Measurements from ENCODE around the gene AMACR. TPM values are rescaled to one million over a fixed set of nuclear protein-coding genes. Genes with fewer than 3 reads are reported as not detected.

The AMACR gene
- total and polyA plus RNA-seq, 9 of the 15 experiments (the other 6 are each of a cell fraction or from before 2014, with no cell fraction given) = 0.72 to 4.6 (median 4.0) TPM

DNA sequence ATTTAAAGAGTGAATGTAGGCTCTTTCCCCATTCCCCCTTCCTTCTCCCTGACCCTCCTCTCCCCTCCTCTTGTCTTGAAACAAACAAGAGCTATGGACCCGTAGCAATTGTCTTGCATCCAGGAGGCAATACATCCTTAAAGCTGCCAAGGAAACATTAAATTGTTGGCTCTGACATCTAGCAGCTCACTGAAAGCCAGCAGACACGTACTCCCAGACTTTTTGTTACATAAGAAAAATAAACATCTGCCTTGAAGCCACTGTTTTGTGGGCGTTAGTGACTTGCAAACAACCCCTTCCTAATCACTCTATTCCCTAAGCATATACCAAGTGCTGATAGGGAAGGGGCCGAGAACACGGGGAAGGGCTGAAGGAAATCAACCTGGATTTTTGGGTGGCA, 32.0 kb downstream of the AMACR start:
- H3K4me3 ChIP-seq = no peak overlapping the region
- intact Hi-C loops (cut with micrococcal nuclease) = no loop called here
- WGBS (ENCODE audit: insufficient coverage, low coverage, missing lambda C conversion rate) = 0% methylated on average over 5 of the region's 5 CpGs
- FAIRE-seq = no peak
- H2AFZ ChIP-seq (ENCODE audit: low read depth, low read length) = no peak overlapping the region
- H3K9me1 ChIP-seq (ENCODE audit: control insufficient read depth, insufficient read depth, low read length) = no peaks in the 10 kb centered on the region
- no TSS peak for BruUV-seq (replicated peaks)
- no peaks in the 10 kb centered on the region for H3K9me3 ChIP-seq (replicated peaks; ENCODE audit: control insufficient read depth, insufficient read depth, low read depth, low read length)
- DNase-seq (ENCODE audit: extremely low read depth in 1 of 4, low spot score in 3 of 4) = no peak
- H4K20me1 ChIP-seq (replicated peaks; ENCODE audit: control insufficient read depth, insufficient read depth, low read length) = no peaks in the 10 kb centered on the region
- H3K79me2 ChIP-seq (ENCODE audit: control insufficient read depth, insufficient read depth, low read length) = no peaks in the 10 kb centered on the region
- H3K4me1 ChIP-seq (replicated peaks in 1 of 2; ENCODE audit: control insufficient read depth in 2 of 2, insufficient read depth in 2 of 2, low read length in 2 of 2) = no peaks in the 10 kb centered on the region
- peaks cover 8 to 22% of the 10 kb centered on the region in 2 experiments for H3K27me3 ChIP-seq (ENCODE audit: control insufficient read depth in 2 of 2, insufficient read depth in 2 of 2, low read length in 2 of 2)
- H3K9ac ChIP-seq (ENCODE audit: insufficient read depth in 1 of 2, low read depth in 2 of 2, low read length in 2 of 2) = no peak overlapping the region
- CTCF ChIA-PET (ENCODE audit: low intra/inter-chr PET ratio) = no interaction called here
- POLR2A ChIA-PET = interaction anchor here (0.6 to 1.2 kb wide), 3 partner anchors 13 to 24 kb away, joined by 3 read pairs; no protein-coding TSS in a partner anchor
- no peaks in the 10 kb centered on the region for H3K36me3 ChIP-seq (ENCODE audit: control insufficient read depth, insufficient read depth, low read length)
- no peak overlapping the region for H3K4me2 ChIP-seq (ENCODE audit: insufficient read depth, low read length)
- in situ Hi-C loops (cut with MboI) = no loop called here
- ATAC-seq = no peak
- H3K27ac ChIP-seq (ENCODE audit: extremely low read depth, low read depth, low read length) = no peak overlapping the region
- TF ChIP-seq ZNF696 (CRISPR knock-in tag; conservative IDR thresholded peaks at IDR 0.05) = no peak
- no peak for TF ChIP-seq NCOA2 (IDR thresholded peaks at IDR 0.05; ENCODE audit: partially characterized antibody in 2 of 2)
- TF ChIP-seq DNMT1 (IDR thresholded peaks at IDR 0.05) = no peak
- TF ChIP-seq NFYB (IDR thresholded peaks at IDR 0.05; ENCODE audit: extremely low read depth, insufficient read length) = no peak
- TF ChIP-seq BRF1 (IDR thresholded peaks at IDR 0.05; ENCODE audit: borderline replicate concordance, extremely low read depth, insufficient read length) = no peak
- TF ChIP-seq, protein P1, sequence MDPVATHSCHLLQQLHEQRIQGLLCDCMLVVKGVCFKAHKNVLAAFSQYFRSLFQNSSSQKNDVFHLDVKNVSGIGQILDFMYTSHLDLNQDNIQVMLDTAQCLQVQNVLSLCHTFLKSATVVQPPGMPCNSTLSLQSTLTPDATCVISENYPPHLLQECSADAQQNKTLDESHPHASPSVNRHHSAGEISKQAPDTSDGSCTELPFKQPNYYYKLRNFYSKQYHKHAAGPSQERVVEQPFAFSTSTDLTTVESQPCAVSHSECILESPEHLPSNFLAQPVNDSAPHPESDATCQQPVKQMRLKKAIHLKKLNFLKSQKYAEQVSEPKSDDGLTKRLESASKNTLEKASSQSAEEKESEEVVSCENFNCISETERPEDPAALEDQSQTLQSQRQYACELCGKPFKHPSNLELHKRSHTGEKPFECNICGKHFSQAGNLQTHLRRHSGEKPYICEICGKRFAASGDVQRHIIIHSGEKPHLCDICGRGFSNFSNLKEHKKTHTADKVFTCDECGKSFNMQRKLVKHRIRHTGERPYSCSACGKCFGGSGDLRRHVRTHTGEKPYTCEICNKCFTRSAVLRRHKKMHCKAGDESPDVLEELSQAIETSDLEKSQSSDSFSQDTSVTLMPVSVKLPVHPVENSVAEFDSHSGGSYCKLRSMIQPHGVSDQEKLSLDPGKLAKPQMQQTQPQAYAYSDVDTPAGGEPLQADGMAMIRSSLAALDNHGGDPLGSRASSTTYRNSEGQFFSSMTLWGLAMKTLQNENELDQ (CRISPR knock-in tag; IDR thresholded peaks at IDR 0.05; ENCODE audit: borderline replicate concordance) = no peak
- TF ChIP-seq MEF2A (IDR thresholded peaks at IDR 0.05; ENCODE audit: control insufficient read depth, low read depth, low read length) = no peak
- TF ChIP-seq, protein P2, sequence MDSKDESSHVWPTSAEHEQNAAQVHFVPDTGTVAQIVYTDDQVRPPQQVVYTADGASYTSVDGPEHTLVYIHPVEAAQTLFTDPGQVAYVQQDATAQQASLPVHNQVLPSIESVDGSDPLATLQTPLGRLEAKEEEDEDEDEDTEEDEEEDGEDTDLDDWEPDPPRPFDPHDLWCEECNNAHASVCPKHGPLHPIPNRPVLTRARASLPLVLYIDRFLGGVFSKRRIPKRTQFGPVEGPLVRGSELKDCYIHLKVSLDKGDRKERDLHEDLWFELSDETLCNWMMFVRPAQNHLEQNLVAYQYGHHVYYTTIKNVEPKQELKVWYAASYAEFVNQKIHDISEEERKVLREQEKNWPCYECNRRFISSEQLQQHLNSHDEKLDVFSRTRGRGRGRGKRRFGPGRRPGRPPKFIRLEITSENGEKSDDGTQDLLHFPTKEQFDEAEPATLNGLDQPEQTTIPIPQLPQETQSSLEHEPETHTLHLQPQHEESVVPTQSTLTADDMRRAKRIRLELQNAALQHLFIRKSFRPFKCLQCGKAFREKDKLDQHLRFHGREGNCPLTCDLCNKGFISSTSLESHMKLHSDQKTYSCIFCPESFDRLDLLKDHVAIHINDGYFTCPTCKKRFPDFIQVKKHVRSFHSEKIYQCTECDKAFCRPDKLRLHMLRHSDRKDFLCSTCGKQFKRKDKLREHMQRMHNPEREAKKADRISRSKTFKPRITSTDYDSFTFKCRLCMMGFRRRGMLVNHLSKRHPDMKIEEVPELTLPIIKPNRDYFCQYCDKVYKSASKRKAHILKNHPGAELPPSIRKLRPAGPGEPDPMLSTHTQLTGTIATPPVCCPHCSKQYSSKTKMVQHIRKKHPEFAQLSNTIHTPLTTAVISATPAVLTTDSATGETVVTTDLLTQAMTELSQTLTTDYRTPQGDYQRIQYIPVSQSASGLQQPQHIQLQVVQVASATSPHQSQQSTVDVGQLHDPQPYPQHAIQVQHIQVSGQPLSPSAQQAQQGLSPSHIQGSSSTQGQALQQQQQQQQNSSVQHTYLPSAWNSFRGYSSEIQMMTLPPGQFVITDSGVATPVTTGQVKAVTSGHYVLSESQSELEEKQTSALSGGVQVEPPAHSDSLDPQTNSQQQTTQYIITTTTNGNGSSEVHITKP (IDR thresholded peaks at IDR 0.05; ENCODE audit: partially characterized antibody) = no peak
- no peak for TF ChIP-seq KDM5B (IDR thresholded peaks at IDR 0.05; ENCODE audit: insufficient replicate concordance, low read depth, low read length)
- no peak for TF ChIP-seq NELFE (IDR thresholded peaks at IDR 0.05; ENCODE audit: insufficient read depth, insufficient read length)
- TF ChIP-seq, protein P3, sequence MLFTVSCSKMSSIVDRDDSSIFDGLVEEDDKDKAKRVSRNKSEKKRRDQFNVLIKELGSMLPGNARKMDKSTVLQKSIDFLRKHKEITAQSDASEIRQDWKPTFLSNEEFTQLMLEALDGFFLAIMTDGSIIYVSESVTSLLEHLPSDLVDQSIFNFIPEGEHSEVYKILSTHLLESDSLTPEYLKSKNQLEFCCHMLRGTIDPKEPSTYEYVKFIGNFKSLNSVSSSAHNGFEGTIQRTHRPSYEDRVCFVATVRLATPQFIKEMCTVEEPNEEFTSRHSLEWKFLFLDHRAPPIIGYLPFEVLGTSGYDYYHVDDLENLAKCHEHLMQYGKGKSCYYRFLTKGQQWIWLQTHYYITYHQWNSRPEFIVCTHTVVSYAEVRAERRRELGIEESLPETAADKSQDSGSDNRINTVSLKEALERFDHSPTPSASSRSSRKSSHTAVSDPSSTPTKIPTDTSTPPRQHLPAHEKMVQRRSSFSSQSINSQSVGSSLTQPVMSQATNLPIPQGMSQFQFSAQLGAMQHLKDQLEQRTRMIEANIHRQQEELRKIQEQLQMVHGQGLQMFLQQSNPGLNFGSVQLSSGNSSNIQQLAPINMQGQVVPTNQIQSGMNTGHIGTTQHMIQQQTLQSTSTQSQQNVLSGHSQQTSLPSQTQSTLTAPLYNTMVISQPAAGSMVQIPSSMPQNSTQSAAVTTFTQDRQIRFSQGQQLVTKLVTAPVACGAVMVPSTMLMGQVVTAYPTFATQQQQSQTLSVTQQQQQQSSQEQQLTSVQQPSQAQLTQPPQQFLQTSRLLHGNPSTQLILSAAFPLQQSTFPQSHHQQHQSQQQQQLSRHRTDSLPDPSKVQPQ (CRISPR knock-in tag; IDR thresholded peaks at IDR 0.05; ENCODE audit: borderline replicate concordance) = no peak
- TF ChIP-seq EP300 (IDR thresholded peaks at IDR 0.05; ENCODE audit: low read length) = no peak
- TF ChIP-seq SMC3 (conservative IDR thresholded peaks at IDR 0.05; ENCODE audit: insufficient read depth, low read depth, low read length) = no peak
- TF ChIP-seq HMGN3 (IDR thresholded peaks at IDR 0.05; ENCODE audit: borderline replicate concordance, extremely low read depth, insufficient read length, low read depth, low read length) = no peak

Data from K562 (cell line).